GM12892 (cell line): ENCODE measurements around the gene KCNIP1.
A peak's percentile ranks its signal among the peaks of the same experiment; 100 is the strongest.

ENCODE experiments used
- DNase-seq: peaks from one replicate; pipeline ENCODE4 v3.0.0; 2011; ENCODE audit not compliant: insufficient read length
- FAIRE-seq: peaks from 2 replicates; lab custom pipeline; 2011; peaks lifted over from hg19 to GRCh38; lab: Jason Lieb, UNC
- POLR2A ChIP-seq: IDR thresholded peaks from 2 replicates; pipeline ENCODE4 v1.6.1; 2011; ENCODE audit warnings: low read depth, low read length, control low read depth
- POLR2AphosphoS5 ChIP-seq: IDR thresholded peaks from 2 replicates; pipeline ENCODE4 v1.6.1; 2011; ENCODE audit warnings: low read depth, low read length, control low read depth
- TAF1 ChIP-seq: IDR thresholded peaks from 2 replicates; pipeline ENCODE4 v1.6.1; 2011; ENCODE audit warnings: low read depth, mild to moderate bottlenecking, control low read depth, low read length, borderline replicate concordance

The KCNIP1 gene

GRCh38 chr5:170599756-170600155, 95.9 kb downstream of the KCNIP1 start:
- FAIRE-seq (no peak), DNase-seq (no peak)
- TF ChIP-seq TAF1 (no peak), POLR2AphosphoS5 (no peak), POLR2A (no peak)

GRCh38 chr5:170601619-170602018, 97.8 kb downstream of the KCNIP1 start:
- FAIRE-seq (no peak), DNase-seq (no peak)
- TF ChIP-seq POLR2A (no peak), TAF1 (no peak), POLR2AphosphoS5 (no peak)

- no peak for TF ChIP-seq POLR2AphosphoS5
- no peak for TF ChIP-seq POLR2A
- TF ChIP-seq TAF1: no peak
- DNase-seq (no peak), FAIRE-seq (no peak)
These were observed 99.3 kb downstream of the KCNIP1 start for GRCh38 chr5:170603109-170603508.

- FAIRE-seq (peak; percentile 38), DNase-seq (peak; percentile 62)
- TF ChIP-seq TAF1: no peak
- no peak for TF ChIP-seq POLR2AphosphoS5
- TF ChIP-seq POLR2A: no peak
These were observed 100.1 kb downstream of the KCNIP1 start for GRCh38 chr5:170603578-170604565.

- no peak for TF ChIP-seq POLR2A
- no peak for TF ChIP-seq POLR2AphosphoS5
- no peak for TF ChIP-seq TAF1
- no peak for FAIRE-seq
- no peak for DNase-seq
These were observed 103.1 kb downstream of the KCNIP1 start for GRCh38 chr5:170606941-170607340.

- no peak for DNase-seq
- TF ChIP-seq POLR2A (no peak), TAF1 (no peak), POLR2AphosphoS5 (no peak)
- FAIRE-seq: no peak
These were observed 107.8 kb downstream of the KCNIP1 start for GRCh38 chr5:170611449-170612090.

- DNase-seq (no peak), FAIRE-seq (no peak)
- TF ChIP-seq TAF1 (no peak), POLR2AphosphoS5 (no peak), POLR2A (no peak)
These were observed 108.4 kb downstream of the KCNIP1 start for GRCh38 chr5:170612256-170612678.

GRCh38 chr5:170614065-170614490, 110.3 kb downstream of the KCNIP1 start:
- DNase-seq (no peak), FAIRE-seq (no peak)
- TF ChIP-seq POLR2AphosphoS5: no peak
- TF ChIP-seq POLR2A: no peak
- no peak for TF ChIP-seq TAF1

DNA sequence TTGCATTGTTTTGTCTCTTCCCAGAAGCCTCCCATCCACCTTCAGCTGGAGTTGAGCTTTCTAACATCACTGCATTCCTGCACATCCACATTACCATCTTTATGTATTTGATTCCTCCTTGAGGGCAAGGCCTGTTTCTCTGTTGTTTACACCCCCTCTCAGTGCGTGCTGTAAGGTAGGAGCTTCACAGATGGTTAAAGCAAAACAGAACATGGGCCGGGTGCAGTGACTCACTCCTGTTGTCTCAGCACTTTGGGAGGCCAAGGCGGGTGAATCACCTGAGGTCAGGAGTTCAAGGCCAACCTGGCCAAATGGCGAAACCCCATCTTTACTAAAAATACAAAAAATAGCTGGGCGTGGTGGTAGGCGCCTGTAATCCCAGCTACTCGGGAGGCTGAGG, 110.9 kb downstream of the KCNIP1 start:
- no peak for TF ChIP-seq POLR2AphosphoS5
- FAIRE-seq: no peak
- DNase-seq: no peak

GRCh38 chr5:170617533-170618490, 114.0 kb downstream of the KCNIP1 start:
- DNase-seq: no peak
- TF ChIP-seq TAF1 (no peak), POLR2AphosphoS5 (no peak), POLR2A (no peak)
- FAIRE-seq: no peak

- FAIRE-seq (no peak), DNase-seq (no peak)
- TF ChIP-seq TAF1 (no peak), POLR2A (no peak), POLR2AphosphoS5 (no peak)
These were observed 116.0 kb downstream of the KCNIP1 start for GRCh38 chr5:170619869-170620268.
